SK-N-SH treated with all-trans-retinoic acid at 6 μM for 48 hours (cell line): ENCODE results near the gene TBX10.

Experiments used
- ATAC-seq: fragments of 200-7000 bp; cut with Tn5 transposase; 3 replicates; pipeline ENCODE4 v1.9.1; 2020; ENCODE audit warnings: mild to moderate bottlenecking, moderate library complexity
- ARNTL ChIP-seq: fragments of 450-650 bp; formaldehyde crosslinking; IDR thresholded peaks from 2 replicates; pipeline ENCODE4 v1.5.0; 2020; ENCODE audit warnings: low read depth, mild to moderate bottlenecking, moderate library complexity, borderline replicate concordance
- BACH2 ChIP-seq: fragments of 250-450 bp; sonication (Bioruptor Pico); IDR thresholded peaks from 2 replicates; pipeline ENCODE4 v1.9.0; 2021; ENCODE audit warnings: mild to moderate bottlenecking, borderline replicate concordance
- CREB5 ChIP-seq: fragments of 250-450 bp; sonication (Bioruptor Pico); IDR thresholded peaks from 2 replicates; pipeline ENCODE4 v1.5.1; 2020; ENCODE audit warnings: low read depth, mild to moderate bottlenecking, moderate library complexity
- CSRNP3 ChIP-seq: fragments of 250-450 bp; sonication (Bioruptor Pico); IDR thresholded peaks from 2 replicates; pipeline ENCODE4 v1.5.1; 2021; ENCODE audit warnings: mild to moderate bottlenecking, moderate library complexity
- GLIS3 ChIP-seq: fragments of 250-450 bp; sonication (Bioruptor Pico); IDR thresholded peaks from 2 replicates; pipeline ENCODE4 v1.5.0; 2020; ENCODE audit warnings: mild to moderate bottlenecking, moderate library complexity
- ISL1 ChIP-seq: fragments of 250-450 bp; sonication (Bioruptor Pico); IDR thresholded peaks from 2 replicates; pipeline ENCODE4 v2.1.2; 2022; ENCODE audit warnings: mild to moderate bottlenecking, moderate library complexity
- OSR1 ChIP-seq: fragments of 250-450 bp; sonication (Bioruptor Pico); IDR thresholded peaks from 2 replicates; pipeline ENCODE4 v1.8.0; 2022; ENCODE audit warnings: moderate library complexity, mild to moderate bottlenecking, inconsistent platforms
- PATZ1 ChIP-seq: fragments of 250-450 bp; sonication (Bioruptor Pico); IDR thresholded peaks from 2 replicates; pipeline ENCODE4 v1.8.0; 2020; ENCODE audit warnings: mild to moderate bottlenecking, moderate library complexity, borderline replicate concordance
- POU6F1 ChIP-seq: fragments of 250-450 bp; sonication (Bioruptor Pico); IDR thresholded peaks from 2 replicates; pipeline ENCODE4 v1.8.0; 2021; ENCODE audit warnings: low read depth, mild to moderate bottlenecking, moderate library complexity, borderline replicate concordance
- PPARA ChIP-seq: fragments of 250-450 bp; sonication (Bioruptor Pico); IDR thresholded peaks from 2 replicates; pipeline ENCODE4 v1.5.0; 2020; ENCODE audit warnings: mild to moderate bottlenecking, borderline replicate concordance
- RARB ChIP-seq: fragments of 250-450 bp; sonication (Bioruptor Pico); IDR thresholded peaks from 2 replicates; pipeline ENCODE4 v1.8.0; 2021; ENCODE audit warnings: mild to moderate bottlenecking, moderate library complexity
- TOX ChIP-seq: fragments of 250-450 bp; sonication (Bioruptor Pico); IDR thresholded peaks from 2 replicates; pipeline ENCODE4 v1.8.0; 2021; ENCODE audit warnings: mild to moderate bottlenecking, moderate library complexity, borderline replicate concordance
- TSHZ2 ChIP-seq: fragments of 250-450 bp; sonication (Bioruptor Pico); IDR thresholded peaks from 2 replicates; pipeline ENCODE4 v1.5.0; 2020; ENCODE audit warnings: mild to moderate bottlenecking, moderate library complexity
- ZC3H10 ChIP-seq: fragments of 250-450 bp; sonication (Bioruptor Pico); IDR thresholded peaks from 2 replicates; pipeline ENCODE4 v1.5.1; 2021; ENCODE audit warnings: mild to moderate bottlenecking, moderate library complexity
- ZFP3 ChIP-seq: fragments of 250-450 bp; sonication (Bioruptor Pico); IDR thresholded peaks from 2 replicates; pipeline ENCODE4 v1.5.0; 2020; ENCODE audit warnings: mild to moderate bottlenecking, moderate library complexity
- ZFP30 ChIP-seq: fragments of 450-650 bp; formaldehyde crosslinking; IDR thresholded peaks from 2 replicates; pipeline ENCODE4 v1.5.0; 2022; ENCODE audit warnings: mild to moderate bottlenecking, moderate library complexity
- ZNF565 ChIP-seq: fragments of 450-650 bp; formaldehyde crosslinking; conservative IDR thresholded peaks from 2 replicates; pipeline ENCODE4 v1.5.0; 2020; ENCODE audit warnings: low read depth, mild to moderate bottlenecking, moderate library complexity
- ZNF70 ChIP-seq: fragments of 450-650 bp; formaldehyde crosslinking; IDR thresholded peaks from 2 replicates; pipeline ENCODE4 v1.5.0; 2020; ENCODE audit warnings: mild to moderate bottlenecking, moderate library complexity
- ZNF8 ChIP-seq: fragments of 450-650 bp; formaldehyde crosslinking; IDR thresholded peaks from 2 replicates; pipeline ENCODE4 v1.5.0; 2020; ENCODE audit warnings: mild to moderate bottlenecking, moderate library complexity

Gene TBX10

GRCh38 chr11:67680696-67681470 lies 41.3 kb upstream of the TBX10 start:
- ATAC-seq = no peak
- TF ChIP-seq CREB5 (no peak), ZC3H10 (CRISPR knock-in tag) (no peak), ZNF8 (CRISPR knock-in tag) (no peak), ZNF565 (no peak), OSR1 (no peak), PATZ1 (CRISPR knock-in tag) (no peak), BACH2 (CRISPR knock-in tag) (no peak), ISL1 (no peak), TSHZ2 (no peak), RARB (no peak), ARNTL (CRISPR knock-in tag) (no peak)

- no peak for TF ChIP-seq ZC3H10 (CRISPR knock-in tag)
- TF ChIP-seq OSR1 = no peak
- no peak for TF ChIP-seq PPARA (CRISPR knock-in tag)
- no peak for TF ChIP-seq POU6F1 (CRISPR knock-in tag)
- ATAC-seq = no peak
Observed at GRCh38 chr11:67675058-67675747, 35.6 kb upstream of the TBX10 start.

GRCh38 chr11:67674442-67674871 lies 34.9 kb upstream of the TBX10 start, which contains the start of gene ALDH3B2:
ALDH3B2 (minus strand) TSS chr11:67674623; CDS start chr11:67666935, 7,688 bp downstream.
- no peak for ATAC-seq
- TF ChIP-seq PPARA (CRISPR knock-in tag) (no peak), POU6F1 (CRISPR knock-in tag) (no peak), ZNF565 (no peak), GLIS3 (CRISPR knock-in tag) (no peak), ZC3H10 (CRISPR knock-in tag) (no peak)
- TF ChIP-seq, all 23 proteins: peak for 0

GRCh38 chr11:67673902-67674301 lies 34.3 kb upstream of the TBX10 start:
- no peak for ATAC-seq
- TF ChIP-seq CREB5 (no peak), PPARA (CRISPR knock-in tag) (no peak), ZFP3 (CRISPR knock-in tag) (no peak), ISL1 (no peak), ZNF70 (CRISPR knock-in tag) (no peak), ZFP30 (CRISPR knock-in tag) (no peak), CSRNP3 (CRISPR knock-in tag) (no peak), ARNTL (CRISPR knock-in tag) (no peak), TOX (CRISPR knock-in tag) (no peak), OSR1 (no peak), RARB (no peak), BACH2 (CRISPR knock-in tag) (no peak), POU6F1 (CRISPR knock-in tag) (no peak)
